Measurements from ENCODE around the gene ATF3.
A peak's percentile ranks its signal among the peaks of the same experiment; 100 is the strongest.

The ATF3 gene, protein sequence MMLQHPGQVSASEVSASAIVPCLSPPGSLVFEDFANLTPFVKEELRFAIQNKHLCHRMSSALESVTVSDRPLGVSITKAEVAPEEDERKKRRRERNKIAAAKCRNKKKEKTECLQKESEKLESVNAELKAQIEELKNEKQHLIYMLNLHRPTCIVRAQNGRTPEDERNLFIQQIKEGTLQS

DNA sequence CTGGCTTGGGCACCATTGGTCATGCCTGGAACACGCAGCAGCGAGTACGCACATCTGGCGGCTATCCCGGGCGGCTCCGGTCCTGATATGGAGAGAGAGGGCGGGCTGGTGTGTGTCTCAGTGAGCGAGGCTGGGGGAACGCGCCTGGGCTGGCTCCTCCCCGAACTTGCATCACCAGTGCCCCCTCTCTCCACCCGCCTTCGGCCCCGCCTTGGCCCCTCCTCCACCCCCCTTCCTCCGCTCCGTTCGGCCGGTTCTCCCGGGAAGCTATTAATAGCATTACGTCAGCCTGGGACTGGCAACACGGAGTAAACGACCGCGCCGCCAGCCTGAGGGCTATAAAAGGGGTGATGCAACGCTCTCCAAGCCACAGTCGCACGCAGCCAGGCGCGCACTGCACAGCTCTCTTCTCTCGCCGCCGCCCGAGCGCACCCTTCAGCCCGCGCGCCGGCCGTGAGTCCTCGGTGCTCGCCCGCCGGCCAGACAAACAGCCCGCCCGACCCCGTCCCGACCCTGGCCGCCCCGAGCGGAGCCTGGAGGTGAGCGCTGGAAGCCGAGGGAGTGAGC, at the start of gene ATF3:
Gene ATF3, plus strand, starts transcription at position 370 of the 567 bp plus-strand sequence. CDS start 6,261 bp downstream, outside the sequence.
- DNase-seq: peak; percentile 80

DNA sequence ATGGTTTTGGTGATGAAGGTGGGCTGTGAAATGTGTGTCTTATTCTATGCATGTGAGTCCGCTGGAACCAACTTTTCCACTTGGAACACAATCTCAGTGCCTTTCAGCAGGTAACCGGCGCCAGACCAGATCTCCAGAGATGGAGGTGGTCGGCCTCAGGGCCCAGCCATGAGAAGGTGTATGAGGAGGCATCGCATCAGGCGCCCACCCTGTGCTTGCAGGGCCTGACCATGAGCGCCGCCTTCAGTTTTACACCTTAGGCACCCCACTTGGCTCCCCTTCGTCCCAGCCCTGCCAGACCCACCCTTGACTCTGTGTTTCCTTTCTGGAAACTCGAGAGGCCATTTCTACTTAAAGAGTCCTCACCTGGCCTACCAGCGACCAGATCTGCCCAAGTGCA, 48.6 kb upstream of the ATF3 start:
- DNase-seq: no peak

GRCh38 chr1:212560933-212561460, 47.6 kb upstream of the ATF3 start:
- no peak for DNase-seq

DNA sequence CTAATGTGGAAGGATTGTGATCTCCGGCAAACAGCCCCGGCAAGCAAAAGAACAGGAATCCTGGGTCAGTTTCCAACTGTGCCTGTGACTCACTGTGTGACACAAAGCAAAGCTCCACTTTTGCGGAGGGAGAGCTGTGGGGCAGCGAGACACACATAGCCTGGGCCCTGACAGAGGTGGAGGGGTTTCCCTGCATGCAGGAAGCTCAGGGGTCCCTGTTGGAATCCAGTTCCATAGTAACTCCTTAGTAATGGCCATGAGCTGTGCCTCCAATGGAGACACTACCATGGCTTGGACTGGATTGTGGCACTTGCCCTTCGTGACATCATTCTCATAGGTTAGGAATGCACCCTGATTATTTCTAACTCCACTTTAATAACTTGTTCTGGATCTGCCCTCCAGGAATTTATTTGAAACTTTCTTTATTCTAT, 47.0 kb upstream of the ATF3 start:
- DNase-seq: no peak

DNA sequence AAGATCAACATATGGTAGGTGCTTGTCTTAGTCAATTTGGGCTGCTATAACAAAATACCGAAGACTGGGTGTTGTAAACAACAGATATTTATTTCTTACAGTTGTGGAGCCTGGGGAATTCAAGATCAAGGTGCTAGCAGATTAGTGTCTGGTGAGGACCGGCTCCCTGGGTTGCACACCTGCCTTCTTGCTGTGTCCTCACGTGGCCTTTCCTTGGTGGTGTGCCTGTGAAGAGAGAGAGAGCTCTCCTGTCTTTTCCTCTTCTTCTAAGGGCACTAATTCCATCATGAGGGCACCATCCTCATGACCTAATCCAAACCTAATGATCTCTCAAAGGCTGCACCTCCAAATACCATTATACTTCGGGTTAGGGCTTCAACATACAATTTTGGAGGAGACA, 45.8 kb upstream of the ATF3 start:
- DNase-seq: no peak

- DNase-seq: no peak
Measured at GRCh38 chr1:212565079-212565478, 43.5 kb upstream of the ATF3 start.

GRCh38 chr1:212565571-212566305, 42.8 kb upstream of the ATF3 start:
- no peak for DNase-seq

DNA sequence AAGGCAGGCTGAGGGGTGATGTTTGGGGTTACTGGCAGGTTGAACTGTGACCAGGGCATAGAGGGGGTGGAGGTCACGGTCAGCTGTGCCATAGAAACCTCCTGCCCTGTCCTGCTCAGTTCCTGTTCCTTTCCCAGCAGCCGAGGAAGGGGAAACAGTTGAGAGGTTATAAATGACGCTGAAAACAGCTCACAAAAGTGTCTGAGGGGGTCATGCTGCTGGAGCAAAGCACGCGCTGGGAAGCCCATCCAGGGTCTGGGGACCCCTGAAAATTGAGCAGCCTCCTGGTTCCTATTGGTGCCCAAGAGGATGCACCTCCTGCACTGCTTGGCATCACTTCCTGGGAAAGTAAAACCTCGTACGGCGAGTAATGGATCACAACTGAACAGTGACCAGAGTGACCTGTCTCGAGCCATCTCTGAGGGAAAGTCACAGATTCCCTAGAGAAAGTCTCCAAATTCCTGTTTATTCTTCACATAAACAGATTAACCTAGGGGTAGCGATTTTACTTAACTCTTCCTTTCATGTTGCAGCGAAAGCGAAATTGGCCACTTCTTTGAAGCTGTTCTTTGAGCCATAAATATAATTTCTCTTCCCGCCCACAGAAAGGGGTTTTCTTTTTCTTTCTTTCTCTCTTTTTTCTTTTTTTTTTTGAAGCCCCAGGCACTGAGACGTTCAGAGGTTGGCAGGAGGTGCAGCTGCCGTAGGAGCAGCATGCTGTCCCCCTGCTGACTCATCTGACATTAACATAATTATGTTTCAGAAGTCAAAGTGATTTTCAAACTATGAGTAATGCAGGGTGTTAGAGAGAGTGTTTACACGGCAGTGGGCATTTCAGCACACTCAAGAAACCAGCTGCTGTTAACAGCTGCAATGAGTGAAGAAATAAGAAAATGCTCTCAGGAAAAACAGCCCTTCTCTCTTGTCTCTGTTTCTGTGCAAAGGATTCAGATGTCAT, 41.8 kb upstream of the ATF3 start:
- peak; percentile 7 for DNase-seq

GRCh38 chr1:212567638-212568037, 40.9 kb upstream of the ATF3 start:
- no peak for DNase-seq

DNA sequence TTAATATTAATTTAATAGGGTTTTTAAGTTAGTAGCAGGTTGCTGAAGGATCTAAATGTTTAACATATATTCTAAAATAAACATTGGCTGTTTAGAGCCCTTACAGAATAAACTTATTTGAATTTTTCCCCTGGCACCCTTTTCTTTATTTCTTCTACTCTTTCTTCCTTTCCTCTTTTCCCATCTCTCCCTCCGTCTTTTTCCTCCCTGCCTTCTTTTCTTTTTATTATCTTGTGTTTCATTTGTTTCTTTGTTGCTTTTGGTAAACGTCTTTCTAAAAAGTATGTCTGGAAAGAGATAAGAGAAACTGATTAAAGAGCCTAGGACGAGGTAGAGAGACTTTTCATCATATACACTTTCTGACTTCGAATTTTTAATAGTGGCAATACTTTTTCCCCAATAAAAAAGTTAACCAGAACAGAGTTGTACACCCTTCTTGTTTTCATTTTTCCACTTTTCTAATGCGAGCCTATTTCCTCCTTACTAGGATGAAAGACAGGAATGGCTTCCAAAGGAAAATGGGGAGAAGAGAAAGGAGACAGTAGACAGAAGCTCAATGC, 39.5 kb upstream of the ATF3 start:
- DNase-seq: no peak

- no peak for DNase-seq
Measured at GRCh38 chr1:212574732-212575131, 33.8 kb upstream of the ATF3 start.

DNA sequence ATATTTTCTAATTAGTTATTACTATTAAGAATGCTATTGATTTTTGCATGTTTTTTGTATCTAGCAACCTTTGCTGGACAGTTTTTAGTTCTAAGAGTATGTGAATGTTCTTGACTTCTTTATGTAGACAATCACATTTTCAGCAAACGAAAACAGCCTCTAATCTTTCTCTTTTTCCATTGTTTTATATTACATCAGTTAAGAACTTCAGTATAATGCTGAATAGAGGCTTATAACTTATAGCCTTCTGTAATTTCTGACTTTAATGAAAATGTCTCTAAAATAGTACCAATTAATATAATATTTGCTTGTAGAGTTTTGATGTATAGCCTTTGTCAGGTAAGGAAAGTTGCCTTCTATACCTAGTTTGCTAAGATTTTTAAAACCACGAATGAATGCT, 33.2 kb upstream of the ATF3 start:
- DNase-seq: no peak

DNA sequence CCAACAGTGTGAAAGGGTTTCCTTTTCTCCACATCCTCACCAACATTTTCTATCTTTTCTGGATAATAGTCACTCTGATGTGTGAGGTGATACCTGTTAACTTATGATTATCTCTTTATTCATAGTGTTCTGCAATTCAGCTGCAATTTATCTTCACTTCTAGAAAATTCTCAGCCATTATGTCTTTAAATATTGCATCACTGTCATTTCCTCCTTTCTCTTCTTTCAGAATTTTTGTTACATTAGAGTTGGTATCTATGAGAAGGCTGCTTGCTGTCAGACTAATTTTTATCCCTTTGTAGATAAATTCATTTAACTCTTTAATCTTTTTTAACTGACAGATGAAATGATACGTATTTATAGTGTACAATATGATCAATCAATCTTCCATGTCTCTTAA, 30.5 kb upstream of the ATF3 start:
- DNase-seq: no peak

- DNase-seq: no peak
Measured at GRCh38 chr1:212581034-212581433, 27.5 kb upstream of the ATF3 start.

GRCh38 chr1:212582291-212582690, 26.3 kb upstream of the ATF3 start:
- no peak for DNase-seq

- DNase-seq: no peak
Measured at GRCh38 chr1:212582808-212583615, 25.5 kb upstream of the ATF3 start.

GRCh38 chr1:212583643-212584042, 24.9 kb upstream of the ATF3 start:
- DNase-seq: no peak

- DNase-seq: no peak
Measured at GRCh38 chr1:212584092-212584886, 24.3 kb upstream of the ATF3 start.

DNA sequence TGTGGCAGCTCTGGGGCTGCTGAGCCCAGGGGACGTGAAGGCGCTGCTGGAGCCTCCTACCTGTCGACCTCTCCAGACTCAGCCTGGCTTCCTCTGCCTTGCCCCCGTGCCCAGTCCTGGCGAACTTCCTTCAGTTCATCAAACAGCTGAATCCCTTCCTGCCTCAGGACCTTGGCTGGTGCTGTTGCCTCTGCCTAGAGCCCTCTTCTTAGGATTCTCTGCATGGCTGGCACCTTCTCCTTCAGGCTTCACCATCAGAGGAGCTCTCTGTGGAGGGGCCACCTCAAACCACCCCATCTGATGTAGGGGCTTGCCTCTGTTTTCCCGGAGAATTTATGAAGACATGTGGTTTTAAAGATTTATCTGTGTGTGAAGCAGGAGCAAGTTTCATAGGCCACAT, 23.4 kb upstream of the ATF3 start:
- no peak for DNase-seq

DNA sequence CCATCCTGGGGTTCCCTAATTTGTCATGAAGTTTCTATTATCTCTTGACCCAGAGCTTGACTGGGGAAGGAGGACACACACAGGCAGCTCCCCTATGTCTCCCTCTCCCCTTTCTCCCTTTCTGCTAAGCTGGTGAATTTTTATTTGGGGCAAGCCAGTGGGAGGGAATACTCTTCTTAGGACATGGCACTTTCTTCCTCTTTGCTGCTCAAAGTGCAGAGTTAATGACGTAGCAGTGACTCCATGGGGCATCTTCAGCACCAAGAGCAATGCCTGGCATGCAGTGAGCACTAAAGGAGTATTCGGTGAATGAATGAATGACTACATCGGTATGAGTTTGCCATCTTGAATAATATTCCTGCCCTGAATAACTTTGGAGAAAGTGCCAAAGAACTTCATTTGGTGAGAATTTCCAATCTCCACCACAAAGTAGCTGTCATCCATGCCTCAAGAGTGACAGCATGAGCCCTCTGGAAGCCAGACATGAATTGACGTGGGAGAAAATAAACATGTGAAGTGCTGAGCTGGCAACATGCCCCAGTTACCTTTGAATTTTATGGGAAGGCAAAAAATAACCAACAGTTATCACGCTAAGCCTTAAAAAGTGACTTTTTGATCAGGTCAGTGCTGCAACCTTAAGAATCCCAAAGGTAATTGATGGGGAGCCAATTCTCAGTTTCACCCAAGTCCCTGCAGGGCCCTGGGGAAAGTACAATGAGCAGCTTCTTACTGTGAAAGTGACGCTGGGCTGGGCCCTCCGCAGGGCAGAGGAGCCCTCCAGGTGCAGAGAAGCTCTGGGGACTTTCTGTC, 22.1 kb upstream of the ATF3 start:
- no peak for DNase-seq
